Trophoblast cell (in vitro differentiated cells and primary cell): ENCODE results near the gene PDE10A.
A peak's percentile ranks its signal among the peaks of the same experiment; 100 is the strongest.

ENCODE experiments used
- DNase-seq, 2 donors: peaks; one replicate each; pipeline ENCODE4 v3.0.0-alpha.2; 2016
- H2AFZ ChIP-seq: 2 replicates; pipeline ENCODE4 v1.6.1; 2013; ENCODE audit warnings: low read length, moderate library complexity, mild to moderate bottlenecking; ENCODE audit not compliant: insufficient read depth, poor library complexity
- H2AK5ac ChIP-seq: 2 replicates; pipeline ENCODE4 v1.6.1; 2013; ENCODE audit warnings: mild to moderate bottlenecking, low read length
- H2BK120ac ChIP-seq: 2 replicates; pipeline ENCODE4 v1.6.1; 2013; ENCODE audit warnings: low read length, mild to moderate bottlenecking, moderate library complexity; ENCODE audit not compliant: insufficient read depth, poor library complexity
- H2BK12ac ChIP-seq: 2 replicates; pipeline ENCODE4 v1.6.1; 2013; ENCODE audit warnings: mild to moderate bottlenecking, low read length, moderate library complexity
- H2BK5ac ChIP-seq: 2 replicates; pipeline ENCODE4 v1.6.1; 2013; ENCODE audit warnings: low read length, low read depth, moderate library complexity, mild to moderate bottlenecking; ENCODE audit not compliant: poor library complexity
- H3K14ac ChIP-seq: 2 replicates; pipeline ENCODE4 v1.6.1; 2013; ENCODE audit warnings: mild to moderate bottlenecking, low read length
- H3K18ac ChIP-seq: 2 replicates; pipeline ENCODE4 v1.6.1; 2013; ENCODE audit warnings: mild to moderate bottlenecking, low read length
- H3K23ac ChIP-seq: 2 replicates; pipeline ENCODE4 v1.6.1; 2013; ENCODE audit warnings: low read length
- H3K27ac ChIP-seq: 2 replicates; pipeline ENCODE4 v1.5.1; 2013; ENCODE audit warnings: low read depth, mild to moderate bottlenecking, inconsistent platforms, low read length, moderate library complexity
- H3K27me3 ChIP-seq: 2 replicates; pipeline ENCODE4 v1.6.1; 2013; ENCODE audit warnings: inconsistent platforms, mild to moderate bottlenecking, low read length, moderate library complexity; ENCODE audit not compliant: insufficient read depth
- H3K36me3 ChIP-seq, 2 experiments: 1 replicate in 1 of 2; 2 replicates in 1 of 2; pipeline ENCODE4 v1.6.1; 2013; ENCODE audit warnings: low read length in 2 of 2, mild to moderate bottlenecking in 2 of 2, moderate library complexity in 1 of 2; ENCODE audit not compliant: insufficient read depth in 2 of 2, control insufficient read depth in 1 of 2
- H3K4ac ChIP-seq: 2 replicates; pipeline ENCODE4 v1.6.1; 2013; ENCODE audit warnings: low read depth, mild to moderate bottlenecking, low read length, moderate library complexity
- H3K4me1 ChIP-seq, 2 experiments: 1 replicate in 1 of 2; 2 replicates in 1 of 2; pipeline ENCODE4 v1.6.1; 2013; ENCODE audit warnings: low read length in 2 of 2, mild to moderate bottlenecking in 2 of 2, moderate library complexity in 1 of 2; ENCODE audit not compliant: insufficient read depth in 2 of 2, control insufficient read depth in 1 of 2
- H3K4me2 ChIP-seq: 2 replicates; pipeline ENCODE4 v1.6.1; 2013; ENCODE audit warnings: inconsistent platforms, mild to moderate bottlenecking, low read length, moderate library complexity
- H3K4me3 ChIP-seq: 2 replicates; pipeline ENCODE4 v1.5.1; 2013; ENCODE audit warnings: mild to moderate bottlenecking, low read depth, low read length, inconsistent platforms
- H3K79me1 ChIP-seq: one replicate; pipeline ENCODE4 v1.6.1; 2013; ENCODE audit warnings: low read length
- H3K79me2 ChIP-seq: 2 replicates; pipeline ENCODE4 v1.6.1; 2013; ENCODE audit warnings: low read length, mild to moderate bottlenecking; ENCODE audit not compliant: control insufficient read depth, insufficient read depth, poor library complexity
- H3K9ac ChIP-seq: 2 replicates; pipeline ENCODE4 v1.6.1; 2013; ENCODE audit warnings: mild to moderate bottlenecking, low read length
- H3K9me3 ChIP-seq: 2 replicates; pipeline ENCODE4 v1.6.1; 2013; ENCODE audit warnings: low read depth, mild to moderate bottlenecking, control low read depth, inconsistent platforms, low read length; ENCODE audit not compliant: insufficient read depth
- H4K12ac ChIP-seq: 2 replicates; pipeline ENCODE4 v1.6.1; 2013; ENCODE audit warnings: low read depth, mild to moderate bottlenecking, low read length, moderate library complexity
- H4K8ac ChIP-seq: 2 replicates; pipeline ENCODE4 v1.6.1; 2013; ENCODE audit warnings: low read depth, mild to moderate bottlenecking, low read length, moderate library complexity
- H4K91ac ChIP-seq: one replicate; pipeline ENCODE4 v1.6.1; 2013; ENCODE audit warnings: low read depth, mild to moderate bottlenecking, low read length, moderate library complexity
- WGBS: extraction: QIAGEN DNeasy Blood & Tissue Kit; methylation state at CpG from one replicate; pipeline ENCODE4 v1.1.7; 2013; ENCODE audit warnings: missing lambda C conversion rate; ENCODE audit not compliant: insufficient read length, insufficient coverage; ENCODE audit errors: extremely low coverage; 5-methylcytosine and 5-hydroxymethylcytosine counted together

PDE10A gene

GRCh38 chr6:165448210-165448609 lies 214.8 kb downstream of the PDE10A start:
- Histone ChIP-seq H3K79me2 (no peaks in the 10 kb centered on the region), H3K9ac (no peak overlapping the region), H3K4me1 (peaks cover 0 to 4% of the 10 kb centered on the region in 2 experiments), H3K79me1 (no peaks in the 10 kb centered on the region), H2BK12ac (no peak overlapping the region), H3K9me3 (peaks cover 7% of the 10 kb centered on the region), H3K4ac (no peak overlapping the region), H3K4me2 (no peak overlapping the region), H2AFZ (no peak overlapping the region), H2BK120ac (no peak overlapping the region), H3K23ac (no peak overlapping the region), H3K36me3 (peaks cover 5 to 6% of the 10 kb centered on the region in 2 experiments), H2BK5ac (no peak overlapping the region), H3K18ac (no peak overlapping the region), H4K8ac (no peak overlapping the region), H3K27me3 (no peaks in the 10 kb centered on the region), H4K91ac (no peak overlapping the region), H2AK5ac (no peak overlapping the region), H3K14ac (no peak overlapping the region), H3K4me3 (no peak overlapping the region), H4K12ac (no peak overlapping the region), H3K27ac (no peak overlapping the region)
- no CpG with 5 or more reads among the region's 4 CpGs for WGBS
- DNase-seq: peak; percentile 57 to 76

GRCh38 chr6:165447141-165447540 lies 215.9 kb downstream of the PDE10A start:
- Histone ChIP-seq H3K4me2 (no peak overlapping the region), H3K36me3 (peaks cover 7 to 10% of the 10 kb centered on the region in 2 experiments), H3K9me3 (peaks cover 8% of the 10 kb centered on the region), H3K18ac (no peak overlapping the region), H3K9ac (no peak overlapping the region), H2BK120ac (no peak overlapping the region), H3K14ac (no peak overlapping the region), H3K23ac (no peak overlapping the region), H3K27ac (no peak overlapping the region), H2BK5ac (no peak overlapping the region), H3K27me3 (no peaks in the 10 kb centered on the region), H4K91ac (no peak overlapping the region), H3K4me1 (peaks cover 0 to 4% of the 10 kb centered on the region in 2 experiments), H3K79me2 (no peaks in the 10 kb centered on the region), H2BK12ac (no peak overlapping the region), H4K8ac (no peak overlapping the region), H4K12ac (no peak overlapping the region), H3K79me1 (no peaks in the 10 kb centered on the region), H3K4me3 (no peak overlapping the region), H2AK5ac (no peak overlapping the region), H3K4ac (no peak overlapping the region), H2AFZ (no peak overlapping the region)
- peak; percentile 56 to 80 for DNase-seq
- no CpG with 5 or more reads among the region's 10 CpGs for WGBS

- Histone ChIP-seq H3K4me3 (no peak overlapping the region), H4K12ac (no peak overlapping the region), H2AFZ (no peak overlapping the region), H4K8ac (no peak overlapping the region), H3K79me1 (no peaks in the 10 kb centered on the region), H3K27me3 (no peaks in the 10 kb centered on the region), H3K9me3 (peaks cover 8% of the 10 kb centered on the region), H3K4me1 (peaks cover 0 to 2% of the 10 kb centered on the region in 2 experiments), H3K9ac (no peak overlapping the region), H3K23ac (no peak overlapping the region), H3K27ac (no peak overlapping the region), H3K14ac (no peak overlapping the region), H3K4me2 (no peak overlapping the region), H2BK120ac (no peak overlapping the region), H3K4ac (no peak overlapping the region), H3K36me3 (peaks cover 7 to 10% of the 10 kb centered on the region in 2 experiments), H4K91ac (no peak overlapping the region), H2BK5ac (no peak overlapping the region), H3K18ac (no peak overlapping the region), H3K79me2 (no peaks in the 10 kb centered on the region), H2BK12ac (no peak overlapping the region), H2AK5ac (no peak overlapping the region)
- DNase-seq: peak in 1 of 2 donors; percentile 64
These were observed 216.7 kb downstream of the PDE10A start for GRCh38 chr6:165446331-165446730.

- Histone ChIP-seq H3K18ac (no peak overlapping the region), H3K79me1 (no peaks in the 10 kb centered on the region), H3K4me2 (no peak overlapping the region), H2AFZ (no peak overlapping the region), H3K4ac (no peak overlapping the region), H4K8ac (no peak overlapping the region), H3K4me3 (no peak overlapping the region), H3K9me3 (peaks cover 5% of the 10 kb centered on the region), H3K79me2 (no peaks in the 10 kb centered on the region), H2AK5ac (no peak overlapping the region), H4K12ac (no peak overlapping the region), H3K9ac (no peak overlapping the region), H2BK12ac (no peak overlapping the region), H2BK5ac (no peak overlapping the region), H3K4me1 (no peaks in the 10 kb centered on the region), H2BK120ac (no peak overlapping the region), H3K27ac (no peak overlapping the region), H3K23ac (no peak overlapping the region), H4K91ac (no peak overlapping the region), H3K36me3 (peaks cover 7 to 10% of the 10 kb centered on the region in 2 experiments), H3K27me3 (no peaks in the 10 kb centered on the region), H3K14ac (no peak overlapping the region)
- WGBS: no CpG with 5 or more reads among the region's 4 CpGs
- no peak for DNase-seq
These were observed 219.6 kb downstream of the PDE10A start for GRCh38 chr6:165443462-165443861.
